ENCODE results near the gene TMEM175. TPM values are rescaled to one million over a fixed set of nuclear protein-coding genes. Genes with fewer than 3 reads are reported as not detected.

Gene TMEM175
- total RNA-seq, 2 donors from 2014 or later = 26.5 to 39.5 TPM

- peaks cover 42% of the 10 kb centered on the region for H3K36me3 ChIP-seq
- TF ChIP-seq CTCF (IDR thresholded peaks at IDR 0.05) = no peak
- no peak overlapping the region for H3K4me3 ChIP-seq
- ATAC-seq (ENCODE audit: insufficient number of reproducible peaks, low FRiP score, low read depth) (no peak), DNase-seq (ENCODE audit: low spot score) (no peak)
- H3K27ac ChIP-seq = no peak overlapping the region
- no peaks in the 10 kb centered on the region for H3K9me3 ChIP-seq
- H3K27me3 ChIP-seq (replicated peaks; ENCODE audit: insufficient read depth) = no peaks in the 10 kb centered on the region
- no peaks in the 10 kb centered on the region for H3K4me1 ChIP-seq (ENCODE audit: control insufficient read depth in 1 of 2, low read depth in 2 of 2)
These were observed 47.4 kb upstream of the TMEM175 start for GRCh38 chr4:884896-885295.

- Histone ChIP-seq H3K27me3 (replicated peaks; ENCODE audit: insufficient read depth) (no peaks in the 10 kb centered on the region), H3K36me3 (peaks cover 42% of the 10 kb centered on the region), H3K4me1 (ENCODE audit: control insufficient read depth in 1 of 2, low read depth in 2 of 2) (no peaks in the 10 kb centered on the region), H3K4me3 (no peak overlapping the region), H3K9me3 (no peaks in the 10 kb centered on the region), H3K27ac (no peak overlapping the region)
- DNase-seq (ENCODE audit: low spot score) (no peak), ATAC-seq (ENCODE audit: insufficient number of reproducible peaks, low FRiP score, low read depth) (no peak)
- no peak for TF ChIP-seq CTCF (IDR thresholded peaks at IDR 0.05)
These were observed 46.9 kb upstream of the TMEM175 start for GRCh38 chr4:885353-885752.

- H3K4me1 ChIP-seq (ENCODE audit: control insufficient read depth in 1 of 2, low read depth in 2 of 2) = no peaks in the 10 kb centered on the region
- TF ChIP-seq CTCF (IDR thresholded peaks at IDR 0.05) = no peak
- ATAC-seq (ENCODE audit: insufficient number of reproducible peaks, low FRiP score, low read depth) (no peak), DNase-seq (ENCODE audit: low spot score) (no peak)
- H3K4me3 ChIP-seq = no peak overlapping the region
- no peaks in the 10 kb centered on the region for H3K9me3 ChIP-seq
- H3K27ac ChIP-seq = no peak overlapping the region
- peaks cover 35% of the 10 kb centered on the region for H3K36me3 ChIP-seq
- H3K27me3 ChIP-seq (replicated peaks; ENCODE audit: insufficient read depth) = no peaks in the 10 kb centered on the region
These were observed 46.0 kb upstream of the TMEM175 start for GRCh38 chr4:886244-886643.

GRCh38 chr4:887034-887763 is 45.1 kb upstream of the TMEM175 start:
- Histone ChIP-seq H3K27ac (no peak overlapping the region), H3K36me3 (peaks cover 31% of the 10 kb centered on the region), H3K4me3 (no peak overlapping the region), H3K27me3 (replicated peaks; ENCODE audit: insufficient read depth) (no peaks in the 10 kb centered on the region), H3K4me1 (ENCODE audit: control insufficient read depth in 1 of 2, low read depth in 2 of 2) (no peaks in the 10 kb centered on the region), H3K9me3 (no peaks in the 10 kb centered on the region)
- ATAC-seq (ENCODE audit: insufficient number of reproducible peaks, low FRiP score, low read depth) (no peak), DNase-seq (ENCODE audit: low spot score) (no peak)
- TF ChIP-seq CTCF (IDR thresholded peaks at IDR 0.05) = no peak

- DNase-seq (ENCODE audit: low spot score) (no peak), ATAC-seq (ENCODE audit: insufficient number of reproducible peaks, low FRiP score, low read depth) (no peak)
- no peaks in the 10 kb centered on the region for H3K27me3 ChIP-seq (replicated peaks; ENCODE audit: insufficient read depth)
- no peak overlapping the region for H3K27ac ChIP-seq
- no peak overlapping the region for H3K4me3 ChIP-seq
- H3K36me3 ChIP-seq = peaks cover 38% of the 10 kb centered on the region
- no peaks in the 10 kb centered on the region for H3K4me1 ChIP-seq (ENCODE audit: control insufficient read depth in 1 of 2, low read depth in 2 of 2)
- TF ChIP-seq CTCF (IDR thresholded peaks at IDR 0.05) = no peak
- H3K9me3 ChIP-seq = no peaks in the 10 kb centered on the region
These were observed 44.2 kb upstream of the TMEM175 start for GRCh38 chr4:888029-888428.

Data from thoracic aorta (tissue), 2 donors.